ENCODE measurements around the gene CNTLN.
A peak's percentile ranks its signal among the peaks of the same experiment; 100 is the strongest.
"Not testable (repeated sequence)": the region's sequence is repeated elsewhere in the genome, so short reads cannot be mapped to it uniquely, and the experiment has no call there.

CNTLN gene

GRCh38 chr9:17401858-17402257, 267.0 kb downstream of the CNTLN start:
- DNase-seq (ENCODE audit: low read depth) = no peak

GRCh38 chr9:17402309-17402708, 267.5 kb downstream of the CNTLN start:
- no peak for DNase-seq (ENCODE audit: low read depth)

- DNase-seq (ENCODE audit: low read depth) = no peak
Observed at GRCh38 chr9:17403539-17403938, 268.7 kb downstream of the CNTLN start.

- no peak for DNase-seq (ENCODE audit: low read depth)
Observed at GRCh38 chr9:17414986-17415385, 280.1 kb downstream of the CNTLN start.

- DNase-seq (ENCODE audit: low read depth) = no peak
Observed at GRCh38 chr9:17422994-17423680, 288.3 kb downstream of the CNTLN start.

GRCh38 chr9:17423681-17424011, 288.8 kb downstream of the CNTLN start:
- no peak for DNase-seq (ENCODE audit: low read depth)

GRCh38 chr9:17425384-17425783, 290.5 kb downstream of the CNTLN start:
- DNase-seq (ENCODE audit: low read depth) = no peak

GRCh38 chr9:17433526-17433925, 298.7 kb downstream of the CNTLN start:
- DNase-seq (ENCODE audit: low read depth) = no peak

- no peak for DNase-seq (ENCODE audit: low read depth)
Observed at GRCh38 chr9:17436854-17437253, 302.0 kb downstream of the CNTLN start.

GRCh38 chr9:17437813-17438212, 303.0 kb downstream of the CNTLN start:
- no peak for DNase-seq (ENCODE audit: low read depth)

- DNase-seq (ENCODE audit: low read depth) = not testable (repeated sequence)
Observed at GRCh38 chr9:17445126-17445525, 310.3 kb downstream of the CNTLN start.

- DNase-seq (ENCODE audit: low read depth) = no peak
Observed at GRCh38 chr9:17453751-17454150, 318.9 kb downstream of the CNTLN start.

- peak; percentile 31 for DNase-seq (ENCODE audit: low read depth)
Observed at GRCh38 chr9:17462869-17463464, 328.1 kb downstream of the CNTLN start.

GRCh38 chr9:17470036-17470813, 335.4 kb downstream of the CNTLN start:
- DNase-seq (ENCODE audit: low read depth) = no peak

- no peak for DNase-seq (ENCODE audit: low read depth)
Observed at GRCh38 chr9:17472126-17472525, 337.3 kb downstream of the CNTLN start.

GRCh38 chr9:17476401-17476800, 341.6 kb downstream of the CNTLN start:
- DNase-seq (ENCODE audit: low read depth) = no peak

- no peak for DNase-seq (ENCODE audit: low read depth)
Observed at GRCh38 chr9:17477816-17478215, 343.0 kb downstream of the CNTLN start.

GRCh38 chr9:17480966-17481365, 346.1 kb downstream of the CNTLN start:
- DNase-seq (ENCODE audit: low read depth) = no peak

- no peak for DNase-seq (ENCODE audit: low read depth)
Observed at GRCh38 chr9:17481565-17481964, 346.7 kb downstream of the CNTLN start.

GRCh38 chr9:17484906-17485305, 350.1 kb downstream of the CNTLN start:
- DNase-seq (ENCODE audit: low read depth) = no peak

- no peak for DNase-seq (ENCODE audit: low read depth)
Observed at GRCh38 chr9:17486396-17486795, 351.6 kb downstream of the CNTLN start.

GRCh38 chr9:17487467-17487866, 352.6 kb downstream of the CNTLN start:
- no peak for DNase-seq (ENCODE audit: low read depth)

- no peak for DNase-seq (ENCODE audit: low read depth)
Observed at GRCh38 chr9:17488662-17489061, 353.8 kb downstream of the CNTLN start.
